ENCODE data around the gene RANBP2. TPM values are rescaled to one million over a fixed set of nuclear protein-coding genes. Genes with fewer than 3 reads are reported as not detected.
"Not testable (repeated sequence)": the region's sequence is repeated elsewhere in the genome, so short reads cannot be mapped to it uniquely, and the experiment has no call there.

The RANBP2 gene
- total RNA-seq, 2 experiments from 2014 or later: 47.5 to 65.7 TPM

DNA sequence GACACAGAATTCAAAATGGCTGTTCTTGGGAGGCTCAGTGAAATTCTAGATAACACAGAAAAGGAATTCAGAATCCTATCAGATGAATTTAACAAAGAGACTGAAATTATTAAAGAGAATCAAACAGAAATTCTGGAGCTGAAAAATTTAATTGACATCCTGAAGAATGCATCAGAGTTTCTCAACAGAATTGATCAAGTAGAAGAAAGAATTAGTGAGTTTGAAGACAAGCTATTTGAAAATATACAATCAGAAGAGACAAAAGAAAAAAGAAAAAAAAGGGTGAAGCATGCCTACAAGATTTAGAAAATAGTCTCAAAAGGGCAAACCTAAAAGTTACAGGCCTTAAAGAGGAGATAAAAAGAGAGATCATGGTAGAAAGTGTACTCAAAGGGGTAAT, 12.0 kb upstream of the RANBP2 start:
- Mint-ChIP-seq H3K27me3 (peaks cover 18% of the 10 kb centered on the region), H3K9me3 (ENCODE audit: low read depth) (peaks cover 3% of the 10 kb centered on the region), H3K4me1 (no peaks in the 10 kb centered on the region), H3K27ac (no peak overlapping the region), H3K36me3 (peaks cover 4% of the 10 kb centered on the region), H3K4me3 (no peak overlapping the region)
- ATAC-seq: no peak
- CTCF ChIA-PET: interaction anchor here (0.7 kb wide), 1 partner anchor 36 kb away, joined by 5 read pairs; no protein-coding TSS in a partner anchor
- no peak for DNase-seq

DNA sequence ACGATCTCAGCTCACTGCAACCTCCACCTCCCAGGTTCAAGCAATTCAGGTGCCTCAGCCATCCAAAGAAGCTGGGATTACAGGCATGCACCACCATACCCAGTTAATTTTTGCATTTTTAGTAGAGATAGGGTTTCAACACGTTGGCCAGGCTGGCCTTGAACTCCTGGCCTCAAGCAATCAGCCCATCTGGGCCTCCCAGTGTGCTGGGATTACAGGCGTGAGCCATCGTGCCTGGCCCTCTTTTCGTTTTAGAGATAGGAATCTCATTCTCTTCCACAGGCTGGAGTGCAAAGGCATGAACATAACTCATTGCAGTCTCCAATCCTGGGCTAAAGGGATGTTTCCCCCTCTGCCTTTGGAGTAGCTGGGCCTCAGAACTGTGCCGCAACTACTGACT, 2.3 kb upstream of the RANBP2 start:
- not testable (repeated sequence) for H3K4me3 Mint-ChIP-seq; H3K27me3 Mint-ChIP-seq; H3K27ac Mint-ChIP-seq; H3K9me3 Mint-ChIP-seq (ENCODE audit: low read depth); H3K36me3 Mint-ChIP-seq; ATAC-seq; DNase-seq
- CTCF ChIA-PET: interaction anchor here (1.6 to 1.9 kb wide), 2 partner anchors 80 to 110 kb away, joined by 4 read pairs; no protein-coding TSS in a partner anchor
- H3K4me1 Mint-ChIP-seq: peaks cover 11% of the 10 kb centered on the region

DNA sequence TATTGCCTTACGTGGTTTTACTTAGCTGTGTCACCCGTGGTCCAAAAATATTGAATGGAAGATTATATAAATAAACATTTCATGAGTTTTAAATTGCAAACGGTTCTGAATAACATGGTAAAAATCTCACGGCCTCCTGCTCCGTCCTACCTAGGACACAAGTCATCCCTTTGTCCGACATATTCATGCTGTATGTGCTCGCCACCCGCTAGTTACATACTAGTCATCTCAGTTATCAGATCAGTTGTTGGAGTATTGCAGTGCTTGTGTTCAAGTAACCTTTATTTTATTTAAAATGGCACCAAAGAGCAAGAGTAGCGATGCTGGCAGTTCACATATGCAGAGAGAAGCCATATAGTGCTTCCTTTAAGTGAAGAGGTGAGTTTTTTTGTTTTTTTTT, 6.8 kb downstream of the RANBP2 start:
- DNase-seq; H3K36me3 Mint-ChIP-seq; H3K27me3 Mint-ChIP-seq; H3K27ac Mint-ChIP-seq; ATAC-seq; H3K9me3 Mint-ChIP-seq (ENCODE audit: low read depth); CTCF ChIA-PET; H3K4me3 Mint-ChIP-seq: not testable (repeated sequence)
- H3K4me1 Mint-ChIP-seq: peaks cover 23% of the 10 kb centered on the region

DNA sequence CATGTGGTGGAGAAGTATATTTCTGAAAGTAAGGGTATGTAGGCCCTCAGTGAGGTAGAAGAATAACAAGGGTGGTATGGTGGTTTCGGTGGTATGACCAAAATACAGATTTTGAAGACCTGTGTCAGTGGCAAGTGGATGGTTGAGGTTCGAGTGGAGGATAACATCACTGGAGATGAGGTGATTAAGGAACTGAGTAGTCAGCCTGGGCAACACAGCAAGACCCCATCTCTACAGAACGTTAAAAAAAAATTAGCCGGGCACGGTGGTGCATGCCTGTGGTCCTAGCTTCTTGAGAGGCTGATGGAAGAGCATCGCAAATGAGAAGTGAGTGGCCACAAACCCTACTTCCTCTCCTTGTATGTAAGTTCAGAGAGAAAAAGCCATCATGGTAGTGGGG, 15.4 kb downstream of the RANBP2 start:
- peak overlapping the region; percentile 6 for H3K27ac Mint-ChIP-seq

DNA sequence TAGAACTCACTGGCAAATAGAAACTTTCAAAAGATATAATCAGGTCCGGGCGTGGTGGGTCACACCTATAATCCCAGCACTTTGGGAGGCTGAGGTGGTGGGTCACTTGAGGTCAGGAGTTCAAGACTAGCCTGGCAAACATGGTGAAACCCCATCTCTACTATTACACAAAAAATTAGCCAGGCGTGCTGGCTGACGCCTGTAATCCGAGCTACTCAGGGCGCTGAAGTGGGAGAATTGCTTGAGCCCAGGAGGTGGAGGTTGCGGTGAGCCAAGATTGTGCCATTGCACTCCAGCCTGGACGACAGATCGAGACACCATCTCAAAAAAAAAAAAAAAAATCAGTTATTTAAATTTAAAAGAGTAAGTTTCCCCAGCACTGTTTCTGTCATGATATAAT, 38.7 kb downstream of the RANBP2 start:
- H3K27me3 Mint-ChIP-seq; DNase-seq; H3K27ac Mint-ChIP-seq; ATAC-seq; CTCF ChIA-PET; H3K9me3 Mint-ChIP-seq (ENCODE audit: low read depth); H3K4me3 Mint-ChIP-seq; H3K4me1 Mint-ChIP-seq: not testable (repeated sequence)
- peaks cover 19% of the 10 kb centered on the region for H3K36me3 Mint-ChIP-seq

More for the DNA sequence above, 15.4 kb downstream of the RANBP2 start:
- ATAC-seq; H3K4me3 Mint-ChIP-seq; H3K4me1 Mint-ChIP-seq; CTCF ChIA-PET; DNase-seq; H3K9me3 Mint-ChIP-seq (ENCODE audit: low read depth); H3K27me3 Mint-ChIP-seq: not testable (repeated sequence)
- peaks cover 21% of the 10 kb centered on the region for H3K36me3 Mint-ChIP-seq

DNA sequence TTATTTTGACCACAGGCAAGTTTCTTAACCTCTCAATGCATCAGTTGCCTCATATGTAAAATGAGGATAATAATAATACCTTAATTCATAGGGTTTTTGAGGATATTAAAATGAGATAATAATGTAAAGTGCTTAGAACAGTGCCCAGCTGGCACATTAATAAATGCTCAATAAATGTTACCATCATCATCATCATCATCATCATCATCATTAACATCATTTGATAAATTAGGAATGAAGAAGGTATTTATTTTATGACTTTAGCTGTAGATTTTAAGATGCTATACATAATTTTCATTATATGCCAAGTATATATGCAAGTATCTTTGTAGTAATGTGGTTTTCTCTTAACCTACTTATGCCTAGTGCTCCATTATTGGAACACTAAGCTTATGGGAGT, 43.3 kb downstream of the RANBP2 start:
- H3K27me3 Mint-ChIP-seq; H3K9me3 Mint-ChIP-seq (ENCODE audit: low read depth); H3K4me1 Mint-ChIP-seq; H3K27ac Mint-ChIP-seq; H3K4me3 Mint-ChIP-seq; CTCF ChIA-PET; ATAC-seq; DNase-seq: not testable (repeated sequence)
- peaks cover 44% of the 10 kb centered on the region for H3K36me3 Mint-ChIP-seq

DNA sequence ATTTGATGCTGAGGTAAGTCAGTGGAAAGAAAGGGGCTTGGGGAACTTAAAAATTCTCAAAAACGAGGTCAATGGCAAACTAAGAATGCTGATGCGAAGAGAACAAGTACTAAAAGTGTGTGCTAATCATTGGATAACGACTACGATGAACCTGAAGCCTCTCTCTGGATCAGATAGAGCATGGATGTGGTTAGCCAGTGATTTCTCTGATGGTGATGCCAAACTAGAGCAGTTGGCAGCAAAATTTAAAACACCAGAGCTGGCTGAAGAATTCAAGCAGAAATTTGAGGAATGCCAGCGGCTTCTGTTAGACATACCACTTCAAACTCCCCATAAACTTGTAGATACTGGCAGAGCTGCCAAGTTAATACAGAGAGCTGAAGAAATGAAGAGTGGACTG, 47.4 kb downstream of the RANBP2 start:
- DNase-seq; ATAC-seq; H3K9me3 Mint-ChIP-seq (ENCODE audit: low read depth); H3K4me1 Mint-ChIP-seq; H3K27me3 Mint-ChIP-seq; H3K27ac Mint-ChIP-seq; H3K4me3 Mint-ChIP-seq; CTCF ChIA-PET: not testable (repeated sequence)
- H3K36me3 Mint-ChIP-seq: peaks cover 59% of the 10 kb centered on the region

DNA sequence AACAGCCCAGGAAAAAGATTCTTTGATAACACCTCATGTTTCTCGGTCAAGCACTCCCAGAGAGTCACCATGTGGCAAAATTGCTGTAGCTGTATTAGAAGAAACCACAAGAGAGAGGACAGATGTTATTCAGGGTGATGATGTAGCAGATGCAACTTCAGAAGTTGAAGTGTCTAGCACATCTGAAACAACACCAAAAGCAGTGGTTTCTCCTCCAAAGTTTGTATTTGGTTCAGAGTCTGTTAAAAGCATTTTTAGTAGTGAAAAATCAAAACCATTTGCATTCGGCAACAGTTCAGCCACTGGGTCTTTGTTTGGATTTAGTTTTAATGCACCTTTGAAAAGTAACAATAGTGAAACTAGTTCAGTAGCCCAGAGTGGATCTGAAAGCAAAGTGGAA, 48.6 kb downstream of the RANBP2 start:
- H3K9me3 Mint-ChIP-seq (ENCODE audit: low read depth); CTCF ChIA-PET; H3K4me3 Mint-ChIP-seq; H3K27me3 Mint-ChIP-seq; ATAC-seq; DNase-seq; H3K4me1 Mint-ChIP-seq: not testable (repeated sequence)
- peak overlapping the region; percentile 70 for H3K27ac Mint-ChIP-seq
- H3K36me3 Mint-ChIP-seq: peaks cover 67% of the 10 kb centered on the region

DNA sequence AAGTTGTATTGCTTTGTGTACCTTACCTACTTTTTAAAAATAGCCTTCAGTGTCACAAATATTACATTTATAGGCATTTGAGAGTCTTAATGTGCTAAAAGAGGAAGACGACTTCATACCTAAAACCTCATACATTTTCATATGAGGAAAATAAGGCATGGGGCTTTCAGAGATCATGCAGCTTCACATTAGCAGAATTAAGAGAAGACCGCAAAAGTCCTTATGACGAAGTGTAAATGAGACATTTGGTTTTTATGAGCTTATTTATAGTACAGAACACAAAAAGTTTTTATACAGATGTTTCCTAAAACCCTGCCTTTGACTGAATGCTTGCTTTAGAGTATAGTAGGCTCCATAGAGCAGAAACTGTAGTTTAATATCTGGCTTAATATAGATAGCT, 57.2 kb downstream of the RANBP2 start:
- DNase-seq: no peak
- Mint-ChIP-seq H3K4me1 (peaks cover 9% of the 10 kb centered on the region), H3K27ac (no peak overlapping the region), H3K4me3 (no peak overlapping the region), H3K36me3 (peaks cover 40% of the 10 kb centered on the region), H3K9me3 (ENCODE audit: low read depth) (no peaks in the 10 kb centered on the region), H3K27me3 (no peaks in the 10 kb centered on the region)
- ATAC-seq: no peak
- CTCF ChIA-PET: interaction anchor here (0.6 to 1.3 kb wide), 2 partner anchors 10 to 426 kb away, joined by 3 to 4 read pairs; partner anchors contain the start of gene CCDC138

DNA sequence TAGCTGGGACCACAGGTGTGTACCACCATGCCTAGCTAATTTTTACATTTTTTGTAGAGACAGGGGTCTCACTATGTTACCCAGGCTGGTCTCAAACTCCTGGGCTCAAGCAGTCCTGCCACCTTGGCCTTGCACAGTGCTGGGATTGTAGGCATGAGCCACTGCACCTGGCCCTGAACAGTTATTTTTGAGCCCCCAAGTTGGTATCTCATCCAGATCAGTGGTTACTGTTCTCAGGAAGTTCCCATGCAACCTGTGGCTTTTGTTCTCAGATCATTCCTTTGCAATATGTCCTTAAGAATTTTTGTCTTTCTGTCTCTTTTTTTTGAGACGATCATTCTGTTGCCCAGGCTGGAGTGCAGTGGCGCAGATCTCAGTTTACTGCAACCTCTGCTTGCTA, 59.6 kb downstream of the RANBP2 start:
- peaks cover 39% of the 10 kb centered on the region for H3K36me3 Mint-ChIP-seq
- no peaks in the 10 kb centered on the region for H3K9me3 Mint-ChIP-seq (ENCODE audit: low read depth)

DNA sequence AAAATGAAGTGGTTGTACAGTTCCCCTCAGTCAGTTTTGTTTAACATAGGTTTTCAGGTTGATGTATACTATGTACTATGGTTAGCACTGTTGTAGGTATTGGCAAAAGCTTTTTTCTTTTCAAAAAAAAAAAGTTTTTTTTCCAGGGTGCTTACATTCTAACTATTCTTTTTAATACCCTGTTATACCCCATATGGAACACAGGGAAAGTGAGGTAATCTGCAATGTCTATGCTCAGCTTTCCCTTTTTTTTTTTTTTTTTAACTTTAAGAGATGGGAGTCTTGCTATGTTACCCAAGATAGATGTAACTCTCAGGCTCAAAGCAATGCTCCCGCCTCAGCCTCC, 66.7 kb downstream of the RANBP2 start:
- no peak for DNase-seq
- no peaks in the 10 kb centered on the region for H3K27me3 Mint-ChIP-seq
- H3K9me3 Mint-ChIP-seq (ENCODE audit: low read depth): no peaks in the 10 kb centered on the region
- CTCF ChIA-PET: interaction anchor here (0.7 to 1.2 kb wide), 2 partner anchors 10 to 601 kb away, joined by 3 read pairs; no protein-coding TSS in a partner anchor
- H3K4me3 Mint-ChIP-seq: peak overlapping the region; percentile 84
- H3K36me3 Mint-ChIP-seq: peaks cover 29% of the 10 kb centered on the region
- H3K27ac Mint-ChIP-seq: peak overlapping the region; percentile 95
- peaks cover 19% of the 10 kb centered on the region for H3K4me1 Mint-ChIP-seq
- ATAC-seq: no peak

More for the DNA sequence above, 59.6 kb downstream of the RANBP2 start:
- Mint-ChIP-seq H3K27ac (peak overlapping the region; percentile 46), H3K4me1 (peaks cover 9% of the 10 kb centered on the region), H3K27me3 (no peaks in the 10 kb centered on the region), H3K4me3 (no peak overlapping the region)
- ATAC-seq: no peak
- CTCF ChIA-PET: no interaction called here
- DNase-seq: no peak

DNA sequence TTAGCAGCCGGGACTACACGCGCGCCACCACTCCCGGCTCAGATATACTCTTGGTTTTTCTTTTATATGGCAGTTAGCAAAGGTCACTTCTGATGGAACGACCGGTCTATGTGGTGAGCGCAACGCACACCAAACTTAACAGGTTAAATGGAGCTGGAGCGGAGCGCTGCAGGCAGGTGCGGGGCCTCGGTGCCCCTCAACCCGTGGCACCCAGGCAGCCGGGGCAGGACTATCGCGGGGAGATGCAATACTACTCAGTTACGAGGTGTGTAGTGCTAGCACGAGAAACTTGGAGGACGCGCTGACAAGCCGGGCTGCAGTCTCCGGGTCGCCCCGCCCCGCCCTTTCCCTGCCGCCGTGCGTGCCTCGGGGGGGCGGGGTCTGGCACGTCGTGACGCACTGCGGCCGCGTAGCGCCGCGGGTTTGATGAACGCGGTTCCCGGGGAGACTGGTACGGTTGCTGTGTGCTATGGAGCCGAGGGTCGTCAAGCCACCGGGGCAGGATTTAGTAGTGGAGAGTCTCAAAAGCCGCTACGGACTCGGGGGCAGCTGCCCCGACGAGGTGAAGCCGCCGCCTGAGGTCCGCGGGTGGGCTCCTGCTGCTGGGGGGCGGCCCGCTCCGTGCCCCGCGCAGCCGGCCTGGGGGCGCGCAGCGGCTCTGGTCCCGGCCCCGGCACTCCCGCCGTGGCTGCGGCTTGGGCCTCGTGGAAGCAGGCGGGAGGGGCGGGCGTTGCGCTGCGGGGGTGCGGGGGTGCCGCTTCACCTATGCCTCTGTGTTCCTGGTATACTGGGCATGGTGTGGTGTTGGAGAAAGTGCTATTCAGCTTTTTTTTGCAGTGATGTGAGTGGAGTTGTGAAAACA, 67.3 kb downstream of the RANBP2 start, which contains the start of gene CCDC138:
Gene CCDC138 (plus strand): TSS at position 418 of the 862 bp plus-strand sequence. CDS start 52 bp downstream, at position 470.
- DNase-seq (peak; percentile 93), ATAC-seq (peak; percentile 98)
- peaks cover 19% of the 10 kb centered on the region for H3K4me1 Mint-ChIP-seq
- no peaks in the 10 kb centered on the region for H3K27me3 Mint-ChIP-seq
- peak within 1 kb of the TSS; percentile 95 for H3K27ac Mint-ChIP-seq
- H3K4me3 Mint-ChIP-seq: peak within 1 kb of the TSS; percentile 84
- CTCF ChIA-PET: interaction anchor here (0.7 to 1.2 kb wide), 2 partner anchors 10 to 602 kb away, joined by 3 read pairs; no protein-coding TSS in a partner anchor
- H3K36me3 Mint-ChIP-seq: peaks cover 30% of the 10 kb centered on the region
- H3K9me3 Mint-ChIP-seq (ENCODE audit: low read depth): no peaks in the 10 kb centered on the region

DNA sequence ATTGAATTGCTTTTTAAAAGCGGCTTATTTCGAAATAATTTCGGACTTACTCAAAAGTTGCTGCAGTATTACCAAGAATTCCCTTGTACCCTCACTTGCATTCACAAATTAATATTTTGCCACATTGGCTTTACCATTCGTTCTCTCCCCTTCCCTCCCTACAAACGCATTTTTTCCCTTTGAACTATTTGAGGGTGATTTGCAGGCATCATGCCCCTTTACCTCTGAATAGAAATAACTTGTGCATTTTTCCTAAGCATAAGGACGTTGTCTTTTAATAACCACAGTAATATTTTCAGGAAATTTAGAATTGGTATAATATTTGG, 67.9 kb downstream of the RANBP2 start:
- ATAC-seq: no peak
- Mint-ChIP-seq H3K4me3 (peak overlapping the region; percentile 84), H3K27me3 (no peaks in the 10 kb centered on the region), H3K4me1 (peaks cover 19% of the 10 kb centered on the region), H3K27ac (peak overlapping the region; percentile 84), H3K36me3 (peaks cover 30% of the 10 kb centered on the region), H3K9me3 (ENCODE audit: low read depth) (no peaks in the 10 kb centered on the region)
- DNase-seq: no peak
- CTCF ChIA-PET: no interaction called here

DNA sequence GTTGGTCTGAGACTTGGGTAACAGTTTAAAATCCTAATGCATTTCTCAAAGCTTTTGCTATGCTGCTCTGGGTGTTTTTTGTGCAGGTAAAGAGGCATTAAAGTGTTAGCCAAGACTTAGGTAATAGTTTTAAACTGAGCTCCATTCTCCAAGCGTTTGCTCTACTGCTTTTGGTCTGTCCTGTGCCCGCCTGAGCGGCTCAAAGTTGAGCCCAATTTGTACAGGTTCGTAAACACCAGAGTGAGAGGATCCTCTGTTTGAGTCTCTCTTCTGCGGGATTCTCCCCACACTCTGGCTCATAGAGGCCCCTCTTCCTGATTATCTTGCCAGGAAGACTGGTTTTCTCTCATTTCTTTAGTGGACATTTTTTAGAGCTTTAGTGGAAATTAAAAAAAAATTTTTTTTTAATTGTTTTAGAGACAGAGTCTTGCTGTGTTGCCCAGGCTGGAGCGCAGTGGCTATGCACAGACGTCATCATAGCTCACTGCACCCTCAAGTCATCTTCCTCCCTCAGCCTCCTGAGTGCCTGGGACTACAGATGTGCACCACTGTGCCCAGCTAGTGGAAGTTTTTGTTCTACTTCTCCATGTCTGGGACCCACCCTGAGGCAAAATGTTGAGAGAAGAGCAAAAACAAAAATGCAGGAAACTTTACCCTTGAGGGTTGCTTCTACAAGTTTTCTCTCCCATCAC, 83.9 kb downstream of the RANBP2 start:
- no peak for ATAC-seq
- Mint-ChIP-seq H3K27me3 (no peaks in the 10 kb centered on the region), H3K9me3 (ENCODE audit: low read depth) (peaks cover 1% of the 10 kb centered on the region), H3K4me1 (no peaks in the 10 kb centered on the region), H3K4me3 (no peak overlapping the region), H3K27ac (no peak overlapping the region), H3K36me3 (peaks cover 48% of the 10 kb centered on the region)
- DNase-seq: no peak
- CTCF ChIA-PET: no interaction called here
